Ammon's horn (tissue), 1 donor: Measurements from ENCODE around the gene ETV3L.
A peak's percentile ranks its signal among the peaks of the same experiment; 100 is the strongest.

ENCODE experiments used
- DNase-seq: peaks from one replicate; pipeline ENCODE4 v3.0.0-alpha.2; 2016; ENCODE audit warnings: low spot score

Gene ETV3L

GRCh38 chr1:157132111-157132510 lies 32.5 kb upstream of the ETV3L start:
- DNase-seq: no peak

- DNase-seq: no peak
Measured at GRCh38 chr1:157131281-157131680, 31.7 kb upstream of the ETV3L start.

- DNase-seq: no peak
Measured at GRCh38 chr1:157124855-157125254, 25.2 kb upstream of the ETV3L start.

- DNase-seq: peak; percentile 28
Measured at GRCh38 chr1:157119448-157119847, 19.8 kb upstream of the ETV3L start.

- no peak for DNase-seq
Measured at GRCh38 chr1:157119008-157119407, 19.4 kb upstream of the ETV3L start.

- DNase-seq: no peak
Measured at GRCh38 chr1:157117527-157118057, 18.0 kb upstream of the ETV3L start.

GRCh38 chr1:157116737-157117103 lies 17.1 kb upstream of the ETV3L start:
- no peak for DNase-seq

- no peak for DNase-seq
Measured at GRCh38 chr1:157115851-157116736, 16.5 kb upstream of the ETV3L start.

GRCh38 chr1:157115429-157115838 lies 15.8 kb upstream of the ETV3L start:
- no peak for DNase-seq

- DNase-seq: no peak
Measured at GRCh38 chr1:157114183-157115121, 14.8 kb upstream of the ETV3L start.

GRCh38 chr1:157113631-157114030 lies 14.0 kb upstream of the ETV3L start:
- DNase-seq: no peak

GRCh38 chr1:157113106-157113505 lies 13.5 kb upstream of the ETV3L start:
- no peak for DNase-seq

- no peak for DNase-seq
Measured at GRCh38 chr1:157112186-157112867, 12.7 kb upstream of the ETV3L start.

- no peak for DNase-seq
Measured at GRCh38 chr1:157111396-157112165, 12.0 kb upstream of the ETV3L start.

GRCh38 chr1:157110686-157111085 lies 11.1 kb upstream of the ETV3L start:
- DNase-seq: no peak

GRCh38 chr1:157110003-157110402 lies 10.4 kb upstream of the ETV3L start:
- peak; percentile 28 for DNase-seq

GRCh38 chr1:157108448-157108847 lies 8.8 kb upstream of the ETV3L start:
- DNase-seq: no peak

- DNase-seq: no peak
Measured at GRCh38 chr1:157107702-157108101, 8.1 kb upstream of the ETV3L start.

- DNase-seq: no peak
Measured at GRCh38 chr1:157106813-157107189, 7.2 kb upstream of the ETV3L start.

GRCh38 chr1:157105988-157106812 lies 6.6 kb upstream of the ETV3L start:
- peak; percentile 33 for DNase-seq
